DND-41 (cell line): ENCODE results near the gene NAGLU.

Source experiments
- EZH2 ChIP-seq: IDR thresholded peaks from 3 replicates; pipeline ENCODE4 v1.6.1; 2012; ENCODE audit warnings: borderline replicate concordance, low read depth, mild to moderate bottlenecking, moderate library complexity, low read length, inconsistent platforms; ENCODE audit not compliant: severe bottlenecking
- TF ChIP-seq, protein P1 (sequence below): IDR thresholded peaks from 2 replicates; pipeline ENCODE4 v1.5.1; 2012; ENCODE audit warnings: borderline replicate concordance, low read length, moderate library complexity, mild to moderate bottlenecking; ENCODE audit not compliant: poor library complexity, severe bottlenecking; ENCODE audit errors: extremely low read depth

DNA sequence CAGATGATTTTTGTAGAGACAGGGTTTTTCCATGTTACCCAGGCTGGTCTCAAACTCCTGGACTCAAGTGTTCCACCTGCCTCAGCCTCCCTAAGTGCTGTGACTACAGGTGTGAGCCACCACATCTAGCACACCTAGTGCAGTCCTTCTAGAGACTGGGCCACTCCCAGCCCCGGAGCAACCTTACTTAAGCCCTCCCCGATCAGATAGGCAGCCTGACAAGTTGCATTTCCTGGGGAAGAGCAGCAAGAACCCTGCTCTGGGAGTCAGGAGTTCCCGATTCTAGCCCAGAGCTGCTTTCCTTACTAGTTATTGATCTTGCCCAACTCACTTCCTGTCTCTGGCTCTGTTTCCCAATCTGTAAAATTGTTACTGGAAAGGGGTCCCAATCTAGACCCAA is 7.0 kb upstream of the NAGLU start:
- TF ChIP-seq, protein P1, sequence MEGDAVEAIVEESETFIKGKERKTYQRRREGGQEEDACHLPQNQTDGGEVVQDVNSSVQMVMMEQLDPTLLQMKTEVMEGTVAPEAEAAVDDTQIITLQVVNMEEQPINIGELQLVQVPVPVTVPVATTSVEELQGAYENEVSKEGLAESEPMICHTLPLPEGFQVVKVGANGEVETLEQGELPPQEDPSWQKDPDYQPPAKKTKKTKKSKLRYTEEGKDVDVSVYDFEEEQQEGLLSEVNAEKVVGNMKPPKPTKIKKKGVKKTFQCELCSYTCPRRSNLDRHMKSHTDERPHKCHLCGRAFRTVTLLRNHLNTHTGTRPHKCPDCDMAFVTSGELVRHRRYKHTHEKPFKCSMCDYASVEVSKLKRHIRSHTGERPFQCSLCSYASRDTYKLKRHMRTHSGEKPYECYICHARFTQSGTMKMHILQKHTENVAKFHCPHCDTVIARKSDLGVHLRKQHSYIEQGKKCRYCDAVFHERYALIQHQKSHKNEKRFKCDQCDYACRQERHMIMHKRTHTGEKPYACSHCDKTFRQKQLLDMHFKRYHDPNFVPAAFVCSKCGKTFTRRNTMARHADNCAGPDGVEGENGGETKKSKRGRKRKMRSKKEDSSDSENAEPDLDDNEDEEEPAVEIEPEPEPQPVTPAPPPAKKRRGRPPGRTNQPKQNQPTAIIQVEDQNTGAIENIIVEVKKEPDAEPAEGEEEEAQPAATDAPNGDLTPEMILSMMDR, result no peak
- TF ChIP-seq EZH2, result no peak
